ENCODE measurements around the gene NR1H3.
"Not testable (repeated sequence)": the region's sequence is repeated elsewhere in the genome, so short reads cannot be mapped to it uniquely, and the experiment has no call there.

The NR1H3 gene

GRCh38 chr11:47308050-47308823, 50.4 kb downstream of the NR1H3 start:
- DNase-seq: no peak

GRCh38 chr11:47314992-47315391, 57.2 kb downstream of the NR1H3 start:
- no peak for DNase-seq

GRCh38 chr11:47316501-47316900, 58.7 kb downstream of the NR1H3 start:
- not testable (repeated sequence) for DNase-seq

- no peak for DNase-seq
Measured at GRCh38 chr11:47317064-47317828, 59.5 kb downstream of the NR1H3 start.

GRCh38 chr11:47318166-47318565, 60.4 kb downstream of the NR1H3 start:
- no peak for DNase-seq
